HepG2 (cell line): Measurements from ENCODE around the gene MYL3. TPM values are rescaled to one million over a fixed set of nuclear protein-coding genes. Genes with fewer than 3 reads are reported as not detected.

Experiments used
- ATAC-seq: fragments of 200-7000 bp; cut with Tn5 transposase; 3 replicates; pipeline ENCODE4 v1.9.1; 2020; ENCODE audit warnings: mild to moderate bottlenecking, moderate library complexity
- BruUV-seq: library from RNA; stranded (reverse); fragments of 400-500 nt; replicated peaks from 2 replicates; lab custom pipeline; 2021; lab: Mats Ljungman, UMichigan
- CTCF ChIA-PET: fragments of 300-600 bp; formaldehyde crosslinking; extraction: SDS; loops from one replicate; lab custom pipeline; 2021; ENCODE audit warnings: low total read pairs, inconsistent platforms, low intra/inter-chr PET ratio; lab: Yijun Ruan, JAX
- POLR2A ChIA-PET: fragments of 350-600 bp; sonication (Branson Sonifier 250); formaldehyde crosslinking; loops from one replicate; lab custom pipeline; 2020; ENCODE audit warnings: antibody characterized with exemption, inconsistent platforms; lab: Yijun Ruan, JAX
- DNase-seq: peaks from one replicate; pipeline ENCODE4 v3.0.0-alpha.2; 2015; ENCODE audit warnings: low spot score
- FAIRE-seq: peaks from 3 replicates; lab custom pipeline; 2011; peaks lifted over from hg19 to GRCh38; lab: Jason Lieb, UNC
- H2AFZ ChIP-seq: one replicate; pipeline ENCODE4 v1.6.1; 2011; ENCODE audit warnings: low read length, inconsistent platforms
- H3K27ac ChIP-seq: fragments of 300-600 bp; 3 replicates; pipeline ENCODE4 v1.8.0; 2011; ENCODE audit warnings: mixed run types, mild to moderate bottlenecking, mixed read lengths, low read length, inconsistent platforms; ENCODE audit not compliant: insufficient read depth; ENCODE audit errors: extremely low read length
- H3K27me3 ChIP-seq, 2 experiments: fragments of 200-600 bp in 1 of 2; 2 replicates in 1 of 2; 3 replicates in 1 of 2; pipeline versions ENCODE4 v1.6.0 to v1.8.0; 2011; ENCODE audit warnings: low read length in 2 of 2, mild to moderate bottlenecking in 2 of 2, moderate library complexity in 2 of 2, inconsistent platforms in 1 of 2; ENCODE audit not compliant: insufficient read depth in 2 of 2, control insufficient read depth in 1 of 2
- H3K36me3 ChIP-seq, 2 experiments: fragments of 200-600 bp in 1 of 2; replicated peaks in 1 of 2; 2 replicates in 1 of 2; 3 replicates in 1 of 2; pipeline versions ENCODE4 v1.5.1 to v1.8.0; 2011; ENCODE audit warnings: low read length in 2 of 2, inconsistent platforms in 1 of 2; ENCODE audit not compliant: insufficient read depth in 2 of 2, control insufficient read depth in 1 of 2
- H3K4me1 ChIP-seq: 2 replicates; pipeline ENCODE4 v1.5.1; 2012; ENCODE audit warnings: low read length, inconsistent platforms; ENCODE audit not compliant: insufficient read depth
- H3K4me2 ChIP-seq: 2 replicates; pipeline ENCODE4 v1.6.0; 2011; ENCODE audit warnings: low read depth, low read length, inconsistent platforms
- H3K4me3 ChIP-seq, 3 experiments: fragments of 200-600 bp in 1 of 3; sonication (generic), shearing (Covaris generic) in 1 of 3; replicated peaks in 1 of 3; 2 replicates each; pipeline ENCODE4 v1.5.1; 2011 to 2016; ENCODE audit warnings: low read length in 3 of 3, inconsistent platforms in 2 of 3, low read depth in 2 of 3, mild to moderate bottlenecking in 2 of 3, control low read depth in 1 of 3, mixed read lengths in 1 of 3; ENCODE audit not compliant: insufficient read depth in 1 of 3
- H3K79me2 ChIP-seq: one replicate; pipeline ENCODE4 v1.6.1; 2011; ENCODE audit warnings: low read length, inconsistent platforms; ENCODE audit not compliant: insufficient read depth
- H3K9ac ChIP-seq: 2 replicates; pipeline ENCODE4 v1.6.0; 2011; ENCODE audit warnings: mild to moderate bottlenecking, low read depth, low read length, inconsistent platforms; ENCODE audit not compliant: insufficient read depth
- H3K9me3 ChIP-seq: 2 replicates; pipeline ENCODE4 v1.5.1; 2012; ENCODE audit warnings: mild to moderate bottlenecking, low read length
- H4K20me1 ChIP-seq: 2 replicates; pipeline ENCODE4 v1.6.0; 2011; ENCODE audit warnings: inconsistent platforms, mild to moderate bottlenecking, low read length, moderate library complexity; ENCODE audit not compliant: insufficient read depth
- CTCF ChIP-seq: sonication (generic); formaldehyde crosslinking; IDR thresholded peaks from 2 replicates; pipeline ENCODE4 v1.5.0; 2020; ENCODE audit warnings: mild to moderate bottlenecking, missing genetic modification reagents, moderate library complexity
- DDIT3 ChIP-seq: sonication (generic); formaldehyde crosslinking; IDR thresholded peaks from 2 replicates; pipeline ENCODE4 v1.4.0; 2020; ENCODE audit warnings: mild to moderate bottlenecking, missing genetic modification reagents
- ELF3 ChIP-seq: IDR thresholded peaks from 2 replicates; pipeline ENCODE4 v1.6.1; 2016; ENCODE audit warnings: missing genetic modification reagents, missing compliant biosample characterization
- MYC ChIP-seq: sonication (generic); formaldehyde crosslinking; IDR thresholded peaks from 2 replicates; pipeline ENCODE4 v1.9.0; 2021; ENCODE audit warnings: missing genetic modification reagents, borderline replicate concordance
- NKX3-1 ChIP-seq: sonication (generic); formaldehyde crosslinking; IDR thresholded peaks from 2 replicates; pipeline ENCODE4 v1.5.0; 2020; ENCODE audit warnings: missing genetic modification reagents
- RBM22 ChIP-seq: fragments of 200-400 bp; formaldehyde crosslinking; optimal IDR thresholded peaks from 2 replicates; pipeline ENCODE3; 2017; ENCODE audit warnings: mild to moderate bottlenecking, low read length, moderate library complexity
- STAG1 ChIP-seq: sonication (generic); formaldehyde crosslinking; IDR thresholded peaks from 2 replicates; pipeline ENCODE4 v1.4.0; 2020; ENCODE audit warnings: missing genetic modification reagents
- ZKSCAN8 ChIP-seq: IDR thresholded peaks from 2 replicates; pipeline ENCODE4 v1.6.1; 2016; ENCODE audit warnings: borderline replicate concordance, missing genetic modification reagents, missing compliant biosample characterization
- ZNF274 ChIP-seq: sonication (generic); formaldehyde crosslinking; IDR thresholded peaks from 2 replicates; pipeline ENCODE4 v1.5.1; 2020; ENCODE audit warnings: mild to moderate bottlenecking, missing genetic modification reagents
- ZNF326 ChIP-seq: sonication (generic); formaldehyde crosslinking; IDR thresholded peaks from 2 replicates; pipeline ENCODE4 v1.4.0; 2020; ENCODE audit warnings: missing genetic modification reagents, borderline replicate concordance
- ZNF543 ChIP-seq: sonication (generic); formaldehyde crosslinking; IDR thresholded peaks from 2 replicates; pipeline ENCODE4 v1.4.0; 2020; ENCODE audit warnings: mild to moderate bottlenecking, missing genetic modification reagents
- ZNF572 ChIP-seq: sonication (generic); formaldehyde crosslinking; IDR thresholded peaks from 2 replicates; pipeline ENCODE4 v1.5.1; 2020; ENCODE audit warnings: mild to moderate bottlenecking, missing genetic modification reagents
- ZNF616 ChIP-seq: sonication (generic); formaldehyde crosslinking; IDR thresholded peaks from 2 replicates; pipeline ENCODE4 v1.5.0; 2020; ENCODE audit warnings: low read depth, mild to moderate bottlenecking, missing genetic modification reagents
- ZNF775 ChIP-seq: sonication (generic); formaldehyde crosslinking; IDR thresholded peaks from 2 replicates; pipeline ENCODE4 v1.4.0; 2020; ENCODE audit warnings: missing genetic modification reagents, mild to moderate bottlenecking, moderate library complexity, borderline replicate concordance
- ZSCAN5A ChIP-seq: sonication (generic); formaldehyde crosslinking; IDR thresholded peaks from 2 replicates; pipeline ENCODE4 v1.8.0; 2022; ENCODE audit warnings: mild to moderate bottlenecking, missing genetic modification reagents, borderline replicate concordance
- WGBS: methylation state at CpG from one replicate; pipeline ENCODE4 v1.1.6; 2017; ENCODE audit warnings: low lambda C conversion rate; 5-methylcytosine and 5-hydroxymethylcytosine counted together
- in situ Hi-C: cut with HindIII; loops from 2 replicates; pipeline ENCODE4 v1.10.0; 2017; ENCODE audit warnings: low pct_unique_long_range_greater_than_20kb; ENCODE audit not compliant: extremely low pct_ligation_motif_present
- intact Hi-C: fragments of 100-400 bp; cut with micrococcal nuclease; formaldehyde crosslinking; loops from one replicate; pipeline ENCODE4 v1.10.0; 2022; ENCODE audit not compliant: unreplicated experiment
- polyA plus RNA-seq, 8 experiments: library from polyadenylated mRNA; depleted of rRNA in 3 of 8; stranded (reverse) in 7 of 8; unstranded in 1 of 8; fragments of >200 nt; fragmentation: Illumina TruSeq in 4 of 8; extraction: Trizol in 4 of 8; gene quantifications; 2 replicates each; pipeline versions ENCODE4 v1.2.1 to v1.2.3, GENCODE V29; 2011 to 2016; ENCODE audit warnings: low read depth in 4 of 8, missing spikeins in 1 of 8, mixed read lengths in 1 of 8; ENCODE audit not compliant: insufficient read depth in 1 of 8
- total RNA-seq, 5 experiments: library from RNA; depleted of rRNA; stranded (reverse); fragments of >200 nt; fragmentation: Illumina TruSeq; extraction: Trizol; gene quantifications; 2 replicates each; pipeline ENCODE4 v1.2.3, GENCODE V29; 2016; ENCODE audit warnings: low read depth in 1 of 5

The MYL3 gene
- total and polyA plus RNA-seq, 2 of the 13 experiments (the other 11 are each of a cell fraction or from before 2014, with no cell fraction given), result not detected

GRCh38 chr3:46848271-46849044 is 14.8 kb downstream of the MYL3 start:
- TF ChIP-seq ZNF572 (0 out of 2 replicates have a peak, but pooled peaks have one; percentile 28), ZSCAN5A (CRISPR knock-in tag) (no peak), RBM22 (no peak), ZNF326 (CRISPR knock-in tag) (no peak), DDIT3 (CRISPR knock-in tag) (no peak), STAG1 (CRISPR knock-in tag) (peak; percentile 32; the same call in 1 of the 2 replicates), CTCF (peak; percentile 51), ELF3 (CRISPR knock-in tag) (no peak), ZNF543 (CRISPR knock-in tag) (no peak), MYC (CRISPR knock-in tag) (no peak), ZNF775 (CRISPR knock-in tag) (no peak), ZNF274 (CRISPR knock-in tag) (0 out of 2 replicates have a peak, but pooled peaks have one; percentile 35), ZKSCAN8 (CRISPR knock-in tag) (peak; percentile 98), NKX3-1 (no peak), ZNF616 (CRISPR knock-in tag) (no peak)
- TF ChIP-seq, all 625 proteins: peak for 5
- H3K4me2 ChIP-seq, result peak overlapping the region; percentile 55
- peaks cover 0 to 8% of the 10 kb centered on the region in 2 experiments; a peak in 2 of 5 replicates for H3K27me3 ChIP-seq
- H3K9ac ChIP-seq, result no peak overlapping the region
- ChIA-PET POLR2A (interaction anchor here (0.8 kb wide), 1 partner anchor 128 kb away, joined by 3 read pairs; no protein-coding TSS in a partner anchor), CTCF (no interaction called here)
- 0 out of 6 replicates have a peak overlapping the region, but pooled peaks of 1 of the 3 experiments have one; percentile 15 for H3K4me3 ChIP-seq
- in situ Hi-C loops (no loop called here), intact Hi-C loops (no loop called here)
- no peak overlapping the region for H3K27ac ChIP-seq
- no peaks in the 10 kb centered on the region for H3K9me3 ChIP-seq
- no peaks in the 10 kb centered on the region for H4K20me1 ChIP-seq
- ATAC-seq (peak; percentile 36), FAIRE-seq (no peak), DNase-seq (no peak)
- no peaks in the 10 kb centered on the region for H3K36me3 ChIP-seq
- BruUV-seq, result no TSS peak
- H3K4me1 ChIP-seq, result peaks cover 17% of the 10 kb centered on the region
- H3K79me2 ChIP-seq, result no peaks in the 10 kb centered on the region
- H2AFZ ChIP-seq, result no peak overlapping the region
- 53% methylated on average over 10 of the region's 12 CpGs for WGBS
